ENCODE measurements around the gene SLC24A3.

The SLC24A3 gene

GRCh38 chr20:19212469-19212815 is at the start of gene SLC24A3:
Gene SLC24A3 (plus strand): TSS chr20:19212642.
- no peak for DNase-seq

- DNase-seq = no peak
Observed at GRCh38 chr20:19170148-19170547, 42.3 kb upstream of the SLC24A3 start.

- DNase-seq = no peak
Observed at GRCh38 chr20:19172637-19173036, 39.8 kb upstream of the SLC24A3 start.

- DNase-seq = no peak
Observed at GRCh38 chr20:19176470-19177052, 35.9 kb upstream of the SLC24A3 start.

- DNase-seq = no peak
Observed at GRCh38 chr20:19181552-19181951, 30.9 kb upstream of the SLC24A3 start.

- DNase-seq = no peak
Observed at GRCh38 chr20:19185083-19185482, 27.4 kb upstream of the SLC24A3 start.

GRCh38 chr20:19193349-19193748 is 19.1 kb upstream of the SLC24A3 start:
- DNase-seq = no peak

- DNase-seq = no peak
Observed at GRCh38 chr20:19205981-19206396, 6.5 kb upstream of the SLC24A3 start.

GRCh38 chr20:19207541-19207940 is 4.9 kb upstream of the SLC24A3 start:
- no peak for DNase-seq

GRCh38 chr20:19210391-19211155 is 1.9 kb upstream of the SLC24A3 start:
- no peak for DNase-seq

- no peak for DNase-seq
Observed at GRCh38 chr20:19211252-19211651, 1.2 kb upstream of the SLC24A3 start.

GRCh38 chr20:19211661-19212468 is 577 bp upstream of the SLC24A3 start:
- no peak for DNase-seq

GRCh38 chr20:19212821-19213502 is 520 bp downstream of the SLC24A3 start:
- no peak for DNase-seq

GRCh38 chr20:19213946-19214490 is 1.6 kb downstream of the SLC24A3 start:
- no peak for DNase-seq

GRCh38 chr20:19218411-19218810 is 6.0 kb downstream of the SLC24A3 start:
- DNase-seq = no peak

GRCh38 chr20:19222520-19223040 is 10.1 kb downstream of the SLC24A3 start:
- no peak for DNase-seq

- no peak for DNase-seq
Observed at GRCh38 chr20:19223640-19224039, 11.2 kb downstream of the SLC24A3 start.

- DNase-seq = no peak
Observed at GRCh38 chr20:19231359-19232035, 19.1 kb downstream of the SLC24A3 start.

- DNase-seq = no peak
Observed at GRCh38 chr20:19232997-19233794, 20.8 kb downstream of the SLC24A3 start.

- no peak for DNase-seq
Observed at GRCh38 chr20:19236371-19237055, 24.1 kb downstream of the SLC24A3 start.

GRCh38 chr20:19241440-19241839 is 29.0 kb downstream of the SLC24A3 start:
- DNase-seq = no peak

Measured in activated effector memory CD4-positive, alpha-beta T cell treated with Interleukin-2 at 50 U/mL for 16 hours (primary cell).